ENCODE results near the gene LRRC49.

Gene LRRC49

GRCh38 chr15:71055461-71055860 is 162.8 kb downstream of the LRRC49 start:
- no peak for DNase-seq

GRCh38 chr15:71056111-71056510 is 163.5 kb downstream of the LRRC49 start:
- DNase-seq: no peak

GRCh38 chr15:71057143-71057542 is 164.5 kb downstream of the LRRC49 start:
- DNase-seq: no peak

DNA sequence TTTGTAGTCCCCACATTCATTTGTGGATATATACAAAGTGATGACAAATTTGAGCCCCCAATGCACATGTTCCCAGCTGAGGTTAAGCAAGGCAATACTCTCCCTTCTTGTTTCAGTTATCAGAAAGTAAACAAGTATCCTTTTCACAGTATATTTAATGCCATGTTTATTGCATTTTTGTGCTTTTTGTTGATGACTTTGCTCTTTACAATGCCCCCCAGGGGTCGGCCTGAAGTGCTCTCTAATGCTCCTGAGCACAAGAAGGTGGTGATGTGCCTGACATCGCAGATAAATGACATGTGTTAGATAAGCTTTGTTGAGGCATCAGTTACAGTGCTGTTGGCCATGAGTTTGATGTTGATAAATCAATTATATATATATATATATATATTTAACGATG is 165.0 kb downstream of the LRRC49 start:
- DNase-seq: no peak

DNA sequence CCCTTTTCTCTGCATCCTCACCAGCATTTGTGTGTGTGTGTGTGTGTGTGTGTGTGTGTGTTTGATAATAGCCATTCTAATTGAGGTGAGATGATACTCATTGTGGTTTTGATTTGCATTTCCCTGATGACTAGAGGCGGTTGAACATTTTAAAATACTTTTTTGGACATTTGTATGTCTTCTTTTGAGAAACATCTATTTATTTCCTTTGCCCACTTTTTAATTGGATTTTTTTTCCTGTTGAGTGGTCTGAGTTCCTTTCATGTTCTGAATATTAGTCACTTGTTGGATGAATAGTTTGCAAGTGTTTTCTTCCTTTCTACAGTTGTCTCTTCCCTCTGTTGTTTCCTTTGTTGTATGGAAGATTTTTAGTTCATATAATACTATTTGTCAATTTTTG is 168.4 kb downstream of the LRRC49 start:
- DNase-seq: no peak

DNA sequence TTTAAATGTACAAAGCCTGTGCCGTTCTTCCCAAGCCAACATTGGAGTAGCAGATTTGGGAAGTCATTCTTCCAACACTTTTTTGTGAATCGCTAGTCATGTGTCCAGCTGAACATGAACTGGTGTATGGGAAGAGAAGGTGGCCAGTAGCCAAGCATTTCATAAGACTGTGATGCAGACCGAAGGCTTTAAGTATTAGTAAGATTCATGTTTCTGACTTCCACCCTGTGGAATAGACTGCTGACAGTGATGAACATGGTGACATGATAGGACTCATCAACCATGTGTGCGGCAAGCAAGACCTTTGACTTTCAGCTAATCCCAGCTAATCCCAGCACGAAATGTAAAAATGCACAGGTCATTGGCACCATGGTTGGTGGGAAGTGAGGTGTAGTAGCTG is 174.4 kb downstream of the LRRC49 start:
- DNase-seq: no peak

DNA sequence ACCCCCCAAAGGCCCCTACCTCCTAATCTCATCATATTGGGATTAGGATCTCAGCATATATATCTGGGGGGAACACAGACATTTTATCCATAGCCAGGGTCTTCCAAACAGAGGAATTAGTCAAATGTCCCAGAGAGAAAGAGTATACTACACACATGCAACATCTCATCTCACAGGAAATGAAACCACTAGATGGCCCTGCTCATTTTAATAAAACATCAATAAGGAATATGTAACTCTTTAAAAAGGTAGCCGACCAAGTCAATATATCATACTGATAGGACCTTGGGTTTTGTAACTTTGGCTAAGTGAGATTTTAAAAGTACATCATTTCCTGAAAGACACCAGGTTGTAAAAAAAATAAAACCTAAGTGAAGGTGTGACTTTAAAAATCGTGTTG is 177.1 kb downstream of the LRRC49 start:
- DNase-seq: no peak

- no peak for DNase-seq
Observed at GRCh38 chr15:71071529-71071928, 178.9 kb downstream of the LRRC49 start.

- no peak for DNase-seq
Observed at GRCh38 chr15:71072423-71072822, 179.8 kb downstream of the LRRC49 start.

- no peak for DNase-seq
Observed at GRCh38 chr15:71078506-71079207, 186.0 kb downstream of the LRRC49 start.

DNA sequence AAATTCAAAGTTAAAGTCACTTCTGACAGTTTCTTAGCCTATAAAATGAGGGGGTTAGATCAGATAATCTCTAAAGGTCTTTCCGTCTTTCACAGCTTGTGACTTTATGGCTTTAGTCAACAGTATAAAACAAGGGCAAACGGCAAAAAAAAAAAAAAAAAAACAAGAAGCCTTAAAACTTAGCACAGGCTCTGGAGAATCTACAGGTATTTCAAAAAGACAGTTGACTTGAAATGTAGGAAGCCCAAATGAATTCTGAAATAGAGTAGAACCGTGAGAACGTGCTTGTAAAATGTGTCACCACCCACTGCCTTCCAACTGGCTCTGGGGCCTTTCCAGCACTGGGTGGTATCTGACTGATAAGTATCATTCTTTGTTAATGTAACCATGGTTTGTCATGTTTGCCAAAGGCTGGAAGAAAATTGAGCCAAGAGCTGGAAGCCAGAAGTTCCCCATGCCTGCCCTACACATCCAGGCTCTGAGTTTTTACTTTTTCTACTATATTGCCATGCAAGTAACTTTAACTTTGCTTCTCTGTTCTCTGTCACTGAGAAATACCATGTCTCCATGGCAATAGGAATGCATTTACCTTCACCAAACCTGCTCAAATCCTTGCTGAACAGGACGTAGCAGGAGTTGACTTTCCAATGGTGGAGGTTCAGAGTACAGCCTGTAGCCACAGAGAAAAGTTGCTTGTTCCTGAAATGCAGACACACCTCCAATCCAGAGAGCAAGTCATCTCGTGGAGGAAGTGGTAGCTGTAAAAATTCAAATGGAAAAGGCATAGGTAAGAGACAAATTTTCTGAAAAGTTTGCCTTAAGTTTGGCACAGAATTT is 186.8 kb downstream of the LRRC49 start:
- no peak for DNase-seq

DNA sequence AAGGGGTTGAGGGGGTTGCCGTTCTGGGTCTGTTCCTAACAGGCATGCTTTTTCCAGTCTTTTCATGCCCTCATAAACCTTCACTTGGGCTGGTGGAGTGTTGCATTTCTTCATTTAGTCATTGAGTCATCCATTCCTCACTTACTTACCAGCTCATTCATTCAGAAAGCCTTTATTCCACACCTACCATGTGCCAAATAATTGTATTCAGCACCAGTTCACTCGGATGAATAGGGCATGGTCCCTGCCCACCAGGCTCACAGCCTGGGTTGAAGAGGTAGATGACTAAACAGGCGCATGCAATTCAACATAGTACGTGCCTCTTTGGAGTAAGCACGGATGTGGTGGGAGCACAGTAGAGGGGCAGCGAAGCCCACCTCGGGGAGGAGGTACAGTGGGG is 187.5 kb downstream of the LRRC49 start:
- no peak for DNase-seq

- no peak for DNase-seq
Observed at GRCh38 chr15:71080705-71081104, 188.1 kb downstream of the LRRC49 start.

DNA sequence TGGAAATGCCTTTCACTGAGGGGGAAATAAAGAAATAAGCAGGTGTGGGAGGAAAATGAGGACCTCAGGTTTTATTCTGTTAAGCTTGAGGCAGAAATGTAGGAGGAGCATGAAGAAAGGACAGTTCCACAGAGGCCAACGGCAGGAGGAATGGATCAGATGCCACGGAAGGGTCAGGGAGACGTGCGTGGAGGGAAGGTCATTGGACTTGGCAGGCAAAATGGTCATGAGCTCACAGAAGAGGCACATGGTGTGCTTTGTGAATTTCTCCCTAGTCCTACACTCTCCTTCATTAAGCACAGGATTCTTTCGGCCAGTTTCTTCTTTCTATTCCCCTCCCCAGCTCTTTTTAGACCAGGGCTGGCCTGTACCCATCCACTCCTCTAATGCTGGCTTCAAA is 190.2 kb downstream of the LRRC49 start:
- DNase-seq: no peak

DNA sequence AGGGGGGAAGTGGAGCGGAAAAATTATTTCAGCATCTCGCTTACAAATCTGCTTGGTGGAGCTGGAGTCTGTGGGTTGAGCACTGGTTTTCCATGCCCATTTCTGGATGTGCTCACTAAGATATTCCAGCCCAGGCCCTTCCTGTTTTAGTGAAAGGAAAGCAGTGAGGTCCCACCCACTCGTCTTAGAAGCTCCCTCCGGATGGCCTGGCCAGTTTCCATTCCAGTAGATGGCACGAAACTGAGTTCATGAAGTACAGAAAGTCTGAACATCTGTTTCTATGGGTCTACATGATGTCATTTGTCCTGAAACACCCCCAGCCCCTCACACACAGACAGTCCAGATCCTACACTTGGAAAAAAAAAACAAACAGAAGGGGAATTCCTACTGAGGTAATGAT is 190.7 kb downstream of the LRRC49 start:
- DNase-seq: no peak

DNA sequence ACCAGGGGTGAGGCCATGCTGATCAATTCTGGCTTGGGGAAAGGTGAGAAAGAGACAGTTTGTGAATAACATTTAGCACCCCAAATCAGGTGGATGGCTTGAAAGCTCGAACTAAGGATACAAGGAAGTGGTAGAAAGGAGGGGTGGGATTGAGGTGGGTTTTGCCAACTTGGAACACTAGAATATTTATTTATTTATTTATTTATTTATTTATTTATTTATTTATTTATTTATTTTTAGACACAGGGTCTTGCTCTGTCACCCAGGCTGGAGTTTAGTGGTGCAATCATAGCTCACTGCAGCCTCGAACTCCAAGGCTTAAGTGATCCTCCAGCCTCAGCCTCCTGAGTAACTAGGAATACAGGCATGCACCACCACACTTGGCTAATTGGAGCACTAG is 191.6 kb downstream of the LRRC49 start:
- no peak for DNase-seq

DNA sequence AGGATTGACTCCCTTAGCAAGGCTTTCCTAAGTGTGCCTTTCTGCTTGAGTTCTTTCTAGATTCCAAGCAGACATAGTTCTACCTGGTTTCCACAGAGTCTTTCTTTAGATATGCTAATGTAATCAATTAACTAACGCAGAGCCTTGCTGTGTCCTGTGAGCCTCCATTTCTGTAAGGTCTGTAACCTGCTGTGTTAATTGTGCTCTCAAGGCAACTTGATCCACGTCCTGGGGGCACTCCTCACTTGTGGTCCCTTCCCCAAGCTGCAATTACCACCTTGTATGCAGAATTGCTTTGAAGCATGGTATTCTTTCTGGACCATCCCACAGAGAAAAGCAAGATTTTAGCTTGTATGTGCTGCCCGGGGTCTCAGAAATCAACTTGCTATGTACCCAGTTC is 193.2 kb downstream of the LRRC49 start:
- no peak for DNase-seq

GRCh38 chr15:71088155-71088554 is 195.5 kb downstream of the LRRC49 start:
- no peak for DNase-seq

DNA sequence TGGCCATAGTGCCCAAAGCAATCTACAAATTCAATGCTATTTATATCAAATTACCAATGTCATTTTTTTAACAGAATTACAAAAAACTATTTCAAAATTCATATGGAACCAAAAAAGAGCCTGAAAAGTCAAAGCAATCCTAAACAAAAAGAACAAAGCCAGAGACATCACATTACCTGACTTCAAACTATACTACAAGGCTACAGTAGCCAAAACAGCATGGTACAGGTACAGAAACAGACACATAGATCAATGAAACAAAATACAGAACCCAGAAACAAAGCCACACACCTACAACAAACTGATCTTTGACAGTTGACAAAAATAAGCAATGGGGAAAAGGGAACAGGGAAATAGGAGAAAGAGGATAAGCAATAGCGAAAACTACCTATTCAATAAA is 196.1 kb downstream of the LRRC49 start:
- no peak for DNase-seq

- DNase-seq: no peak
Observed at GRCh38 chr15:71089801-71090200, 197.2 kb downstream of the LRRC49 start.

DNA sequence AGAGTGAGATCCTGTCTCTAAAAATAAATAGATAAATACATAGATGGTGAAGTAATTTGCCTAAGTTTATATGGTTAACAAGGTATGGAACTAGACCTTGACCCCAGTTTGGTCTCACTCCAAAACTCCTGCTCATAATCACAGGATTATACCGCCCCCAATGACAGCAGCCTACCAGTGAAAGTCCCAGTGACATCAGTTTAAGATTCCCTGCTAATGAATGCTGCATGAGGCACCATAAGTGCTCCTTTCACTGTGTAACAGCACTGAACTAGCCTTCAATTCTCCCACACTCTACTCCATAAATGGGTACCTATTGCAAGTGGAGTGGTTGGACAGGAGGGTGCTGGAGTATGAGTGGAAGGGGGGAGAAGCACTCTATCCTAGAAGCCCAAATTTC is 199.0 kb downstream of the LRRC49 start:
- no peak for DNase-seq

- no peak for DNase-seq
Observed at GRCh38 chr15:71092056-71092600, 199.5 kb downstream of the LRRC49 start.

DNA sequence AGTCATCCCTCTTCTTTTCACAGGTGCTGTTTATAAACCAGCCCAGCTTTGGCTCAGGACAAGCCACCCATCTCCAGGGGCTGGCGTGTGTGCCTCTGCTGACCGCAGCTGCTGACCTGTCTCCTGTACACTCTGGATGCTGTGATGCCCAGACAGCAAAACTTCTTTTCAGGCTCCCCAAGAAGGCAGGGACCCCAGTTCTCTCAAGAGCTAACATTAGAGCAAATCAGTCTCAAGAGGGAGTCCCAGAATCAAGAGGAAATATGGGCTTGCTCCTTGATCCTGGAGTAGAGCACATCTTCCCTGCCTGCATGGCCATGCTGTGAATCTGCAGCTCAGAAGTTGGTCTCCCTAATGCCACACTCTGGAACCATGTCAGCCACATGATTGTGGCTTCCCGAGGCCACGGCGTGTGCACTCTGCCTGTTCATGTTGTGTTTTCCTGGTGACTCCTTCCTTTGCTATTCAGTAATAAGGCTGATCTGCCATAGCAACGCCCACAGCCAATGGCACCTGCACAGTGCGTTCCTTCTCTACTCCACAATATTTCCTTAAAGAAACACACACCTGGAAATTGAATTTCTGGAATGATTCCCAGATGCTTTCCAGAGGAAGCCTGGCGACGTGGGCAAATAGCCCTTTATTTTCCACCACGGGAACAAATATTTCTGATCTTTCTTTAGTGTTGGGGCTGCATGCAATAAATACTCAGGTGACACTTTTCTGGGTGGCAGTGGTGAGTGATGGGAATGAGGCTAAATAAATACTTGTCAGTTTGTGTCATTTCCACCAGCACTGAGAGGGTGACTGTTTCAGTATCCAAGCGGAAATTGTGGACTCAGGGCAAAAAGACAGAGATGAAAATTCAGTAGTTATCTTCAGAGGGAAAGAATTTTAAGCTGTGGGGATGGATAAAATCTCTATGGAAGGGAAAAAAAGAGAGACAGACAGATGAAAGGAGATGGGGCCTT is 200.7 kb downstream of the LRRC49 start:
- no peak for DNase-seq
